ELF-1 (cell line): Measurements from ENCODE around the gene AREL1.
"Not testable (repeated sequence)": the region's sequence is repeated elsewhere in the genome, so short reads cannot be mapped to it uniquely, and the experiment has no call there.

ENCODE experiments used
- DNase-seq: peaks from one replicate; pipeline ENCODE4 v3.0.0-alpha.2; 2016; ENCODE audit warnings: low read depth, low spot score

Gene AREL1, protein sequence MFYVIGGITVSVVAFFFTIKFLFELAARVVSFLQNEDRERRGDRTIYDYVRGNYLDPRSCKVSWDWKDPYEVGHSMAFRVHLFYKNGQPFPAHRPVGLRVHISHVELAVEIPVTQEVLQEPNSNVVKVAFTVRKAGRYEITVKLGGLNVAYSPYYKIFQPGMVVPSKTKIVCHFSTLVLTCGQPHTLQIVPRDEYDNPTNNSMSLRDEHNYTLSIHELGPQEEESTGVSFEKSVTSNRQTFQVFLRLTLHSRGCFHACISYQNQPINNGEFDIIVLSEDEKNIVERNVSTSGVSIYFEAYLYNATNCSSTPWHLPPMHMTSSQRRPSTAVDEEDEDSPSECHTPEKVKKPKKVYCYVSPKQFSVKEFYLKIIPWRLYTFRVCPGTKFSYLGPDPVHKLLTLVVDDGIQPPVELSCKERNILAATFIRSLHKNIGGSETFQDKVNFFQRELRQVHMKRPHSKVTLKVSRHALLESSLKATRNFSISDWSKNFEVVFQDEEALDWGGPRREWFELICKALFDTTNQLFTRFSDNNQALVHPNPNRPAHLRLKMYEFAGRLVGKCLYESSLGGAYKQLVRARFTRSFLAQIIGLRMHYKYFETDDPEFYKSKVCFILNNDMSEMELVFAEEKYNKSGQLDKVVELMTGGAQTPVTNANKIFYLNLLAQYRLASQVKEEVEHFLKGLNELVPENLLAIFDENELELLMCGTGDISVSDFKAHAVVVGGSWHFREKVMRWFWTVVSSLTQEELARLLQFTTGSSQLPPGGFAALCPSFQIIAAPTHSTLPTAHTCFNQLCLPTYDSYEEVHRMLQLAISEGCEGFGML

DNA sequence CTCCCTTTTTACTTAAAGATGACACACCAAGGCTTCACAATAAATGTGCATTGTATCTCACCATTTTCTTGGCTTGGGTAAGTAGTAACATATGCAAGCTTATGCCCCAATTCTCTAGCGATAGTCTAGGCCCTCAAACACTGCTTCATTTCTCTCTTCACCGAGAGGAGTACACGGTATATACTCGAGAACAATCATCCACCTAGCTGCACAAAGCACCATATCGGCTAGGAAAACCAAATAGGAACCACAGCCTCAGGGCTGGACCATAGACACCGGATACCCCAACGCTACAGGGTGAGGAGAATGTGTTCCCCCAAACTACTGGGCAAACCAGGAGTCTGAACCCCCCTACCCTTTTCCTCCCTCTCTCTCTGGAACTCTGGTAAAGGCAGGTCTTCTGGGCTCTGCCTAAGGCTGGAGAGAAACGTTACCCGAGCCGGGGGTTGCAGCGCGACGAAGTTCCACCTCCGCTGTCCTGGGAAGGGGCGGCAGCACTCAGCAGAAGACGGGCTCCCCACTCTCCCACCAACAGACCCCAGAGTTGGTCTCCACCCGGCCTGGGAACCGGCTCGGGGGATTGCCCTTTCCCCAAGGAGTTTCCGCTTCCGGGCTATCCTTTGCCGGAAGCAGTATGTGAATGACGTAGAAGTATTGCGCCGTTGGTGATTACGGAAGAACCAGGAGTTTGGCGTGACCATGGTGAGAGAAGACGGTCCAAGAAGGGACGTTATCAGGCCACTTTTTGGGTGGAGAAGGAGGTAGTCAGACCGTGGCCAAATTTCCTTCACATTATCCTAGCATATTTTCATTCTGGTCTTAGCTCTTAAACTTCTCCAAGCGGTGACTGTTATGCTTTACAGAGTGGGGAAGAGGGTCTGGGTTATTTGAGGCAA is at the start of gene AREL1, which contains the start of gene FCF1:
Gene AREL1, minus strand, starts transcription at position 582 of the 896 bp plus-strand sequence. CDS start 27,465 bp downstream, outside the sequence.
Gene FCF1, plus strand, starts transcription at position 646 of the 896 bp plus-strand sequence. Its CDS starts 54 bp downstream, at position 700.
- DNase-seq: peak; percentile 91

DNA sequence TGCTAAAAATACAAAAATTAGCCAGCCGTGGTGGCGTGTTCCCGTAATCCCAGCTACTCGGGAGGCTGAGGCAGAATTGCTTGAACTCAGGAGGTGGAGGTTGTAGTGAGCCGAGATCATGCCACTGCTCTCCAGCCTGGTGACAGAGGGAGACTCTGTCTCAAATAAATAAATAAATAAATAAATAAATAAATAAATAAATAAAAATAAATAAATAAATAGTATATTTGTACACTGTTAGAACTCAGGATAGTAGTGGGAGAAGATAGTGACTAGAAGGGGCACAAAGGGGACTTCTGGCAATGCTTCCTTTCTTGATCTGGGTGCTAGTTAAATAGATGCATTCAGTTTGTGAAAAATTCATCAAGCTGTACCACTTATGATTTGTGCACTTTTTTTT is 45.6 kb upstream of the AREL1 start:
- not testable (repeated sequence) for DNase-seq

DNA sequence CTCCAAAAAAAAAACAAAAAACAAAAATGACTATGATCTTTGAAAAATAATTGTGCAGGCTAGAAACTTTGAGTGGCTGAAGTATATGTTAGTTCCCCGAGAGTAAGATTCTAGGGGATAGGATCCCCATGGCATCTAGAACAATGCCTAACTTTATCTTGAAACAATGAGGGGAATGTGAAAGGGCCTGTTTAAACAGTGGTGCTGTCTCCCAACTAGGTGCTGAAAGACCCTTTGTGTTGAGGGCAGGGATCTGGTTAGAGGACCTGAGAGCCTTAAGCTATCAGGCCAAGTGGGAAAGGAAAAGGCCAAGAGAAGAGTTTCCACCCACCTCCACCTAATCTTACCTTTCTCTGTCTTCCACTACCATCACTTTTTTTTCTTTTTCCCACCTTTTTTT is 43.4 kb upstream of the AREL1 start:
- peak; percentile 15 for DNase-seq

DNA sequence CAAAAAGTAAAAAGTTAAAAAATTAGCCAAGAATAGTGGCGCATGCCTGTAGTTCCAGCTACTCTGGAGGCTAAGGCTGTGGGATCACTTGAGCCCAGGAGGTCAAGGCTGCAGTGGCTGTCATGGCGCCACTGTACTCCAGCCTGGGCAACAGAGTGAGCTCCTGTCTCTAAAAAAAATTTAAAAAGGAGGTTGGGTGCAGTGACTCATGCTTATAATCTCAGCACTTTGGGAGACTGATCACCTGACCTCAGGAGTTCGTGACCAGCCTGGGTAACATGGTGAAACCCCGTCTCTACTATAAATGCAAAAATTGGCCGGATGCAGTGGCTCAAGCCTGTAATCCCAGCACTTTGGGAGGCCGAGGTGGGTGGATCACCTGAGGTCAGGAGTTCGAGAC is 42.0 kb upstream of the AREL1 start:
- no peak for DNase-seq

DNA sequence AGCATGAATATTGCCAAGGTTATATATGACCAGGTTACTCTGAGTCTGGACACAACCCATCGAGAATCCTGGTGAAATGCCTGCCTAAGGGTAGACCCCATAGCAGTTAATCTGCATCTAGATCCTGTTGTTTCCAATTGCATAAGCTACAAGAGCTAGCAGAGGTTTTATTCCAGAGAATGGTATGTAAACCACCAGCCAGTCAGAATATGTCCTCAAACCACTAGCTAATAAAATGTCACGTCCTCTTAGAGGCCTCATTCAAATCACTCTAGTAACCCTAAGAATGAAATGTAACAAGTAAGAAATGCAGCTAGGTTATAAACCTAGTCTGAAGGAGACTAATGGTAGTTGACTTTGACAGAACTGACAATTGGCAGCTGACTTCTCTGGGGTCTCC is 41.3 kb upstream of the AREL1 start:
- DNase-seq: no peak

DNA sequence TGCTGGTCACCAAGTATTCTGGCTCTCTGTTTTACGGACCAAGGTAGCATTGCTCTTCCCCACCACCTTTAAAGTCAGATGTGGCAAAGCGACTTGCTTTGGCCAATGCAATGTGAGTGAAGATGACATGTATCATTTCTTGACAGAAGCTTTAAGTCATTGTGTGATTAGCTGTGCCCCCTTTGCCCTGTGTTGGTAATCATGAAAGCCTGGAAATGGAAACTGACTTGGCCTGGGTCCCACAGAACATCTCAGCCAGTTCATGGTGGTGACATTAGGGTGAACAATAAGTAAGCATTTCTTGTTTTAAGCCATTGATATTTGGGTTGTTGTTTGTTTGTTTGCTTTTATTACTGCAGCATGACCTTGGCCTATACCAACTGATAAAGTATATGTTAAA is 34.4 kb upstream of the AREL1 start:
- no peak for DNase-seq

DNA sequence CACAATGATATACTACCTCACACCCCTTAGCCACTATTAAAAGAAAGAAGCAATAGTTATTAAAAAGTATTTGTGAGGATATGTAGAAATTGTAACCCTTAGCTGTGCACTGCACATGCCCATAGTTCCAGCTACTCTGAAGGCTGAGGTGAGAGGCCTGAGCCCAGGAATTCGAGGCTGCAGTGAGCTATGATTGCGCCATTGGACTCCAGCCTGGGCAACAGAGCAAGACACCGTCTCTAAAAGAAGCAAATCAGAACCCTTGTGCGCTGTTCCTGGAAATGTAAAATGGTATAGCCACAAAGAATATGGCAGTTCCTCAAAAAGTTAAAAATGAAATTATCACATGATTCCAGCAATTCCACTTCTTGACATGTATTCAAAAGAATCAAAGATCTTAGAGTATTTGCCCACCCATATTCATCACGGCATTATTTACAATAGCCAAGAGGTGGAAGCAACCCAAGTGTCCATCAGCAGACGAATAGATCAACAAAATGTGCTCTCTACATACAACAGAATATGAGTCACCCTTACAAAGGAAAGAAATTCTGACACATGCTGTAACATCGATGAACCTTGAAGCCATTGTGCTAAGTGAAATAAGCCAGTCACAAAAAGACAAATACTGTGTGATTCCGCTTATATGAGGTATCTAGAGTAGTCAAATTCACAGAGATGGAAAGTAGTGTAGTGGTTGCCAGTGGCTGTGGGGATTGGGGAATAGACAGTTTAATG is 26.6 kb upstream of the AREL1 start:
- no peak for DNase-seq

DNA sequence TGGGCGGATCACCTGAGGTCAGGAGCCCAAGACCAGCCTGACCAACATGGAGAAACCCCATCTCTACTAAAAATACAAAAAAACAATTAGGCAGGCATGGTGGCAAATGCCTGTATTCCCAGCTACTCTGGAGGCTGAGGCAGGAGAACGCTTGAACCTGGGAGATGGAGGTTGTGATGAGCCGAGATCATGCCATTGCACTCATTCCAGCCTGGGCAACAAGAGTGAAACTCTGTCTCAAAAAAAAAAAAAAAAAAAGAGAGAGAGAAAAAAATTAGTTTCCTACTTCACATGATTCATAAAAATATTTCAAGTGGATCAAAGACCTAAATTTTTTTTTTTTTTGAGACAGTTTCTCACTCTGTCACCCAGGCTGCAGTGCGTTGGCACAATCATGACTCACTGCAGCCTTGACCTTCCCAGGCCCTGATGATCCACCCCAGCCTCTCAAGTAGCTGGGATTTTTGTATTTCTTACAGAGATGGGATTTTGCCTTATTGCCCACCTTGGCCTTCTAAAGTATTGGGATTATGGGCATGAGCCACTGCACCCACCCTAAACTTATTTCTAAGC is 25.0 kb upstream of the AREL1 start:
- DNase-seq: no peak

DNA sequence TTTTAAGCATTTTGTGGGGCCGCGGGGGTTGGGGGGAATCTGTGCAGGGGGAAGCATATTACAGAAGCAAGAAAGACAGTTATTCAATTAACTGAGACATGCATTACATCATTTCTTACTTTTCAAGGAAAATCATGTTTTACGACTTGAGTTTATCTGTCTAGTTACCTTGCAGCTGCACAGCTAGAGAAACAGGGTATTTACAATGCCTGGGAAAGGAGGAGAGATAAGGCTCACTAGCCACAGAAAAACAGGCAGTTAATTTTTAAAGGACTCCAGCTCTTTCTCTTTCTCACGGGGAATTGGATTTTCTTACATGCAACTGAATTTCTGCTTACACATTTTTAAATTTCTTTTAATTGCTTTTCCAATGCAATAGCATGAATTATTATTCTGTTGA is 22.2 kb upstream of the AREL1 start:
- DNase-seq: no peak

DNA sequence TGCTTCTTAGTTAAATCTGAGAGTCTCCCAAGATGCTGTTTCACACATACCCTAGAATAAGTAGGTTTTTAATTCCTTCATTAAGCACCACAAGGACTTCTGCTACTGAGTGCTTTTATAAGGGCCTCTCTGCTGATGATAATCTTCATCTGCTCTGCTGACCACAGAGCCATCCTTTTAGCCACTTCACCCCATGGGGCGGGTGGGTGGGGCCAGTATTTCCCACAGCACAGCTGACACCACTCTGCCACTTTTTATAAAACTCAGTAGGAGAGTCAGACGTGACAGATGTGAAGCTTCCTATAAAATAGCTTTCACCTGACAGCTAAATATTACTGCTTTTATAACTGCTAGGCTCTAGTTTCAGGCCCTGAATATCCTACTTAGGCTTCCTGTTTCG is 20.3 kb upstream of the AREL1 start:
- no peak for DNase-seq

DNA sequence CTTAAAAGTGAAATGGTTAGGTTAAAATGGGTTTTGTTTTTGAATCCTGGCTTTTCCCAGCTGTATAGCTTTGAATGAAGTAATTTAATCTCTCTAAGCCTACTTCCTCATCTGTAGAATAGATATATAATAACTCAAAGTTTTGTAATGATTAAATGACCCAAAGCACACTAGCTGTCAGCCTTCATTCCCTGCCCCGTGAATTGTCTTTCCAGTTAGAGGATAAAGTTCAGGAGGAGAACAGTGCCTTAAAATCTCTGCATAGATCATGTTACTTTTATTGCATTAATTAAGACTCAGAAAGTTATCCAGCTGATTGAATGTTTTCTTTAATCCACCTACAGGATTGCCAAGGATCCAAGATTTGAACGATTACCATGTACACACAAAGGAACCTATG is 19.5 kb upstream of the AREL1 start:
- DNase-seq: no peak

DNA sequence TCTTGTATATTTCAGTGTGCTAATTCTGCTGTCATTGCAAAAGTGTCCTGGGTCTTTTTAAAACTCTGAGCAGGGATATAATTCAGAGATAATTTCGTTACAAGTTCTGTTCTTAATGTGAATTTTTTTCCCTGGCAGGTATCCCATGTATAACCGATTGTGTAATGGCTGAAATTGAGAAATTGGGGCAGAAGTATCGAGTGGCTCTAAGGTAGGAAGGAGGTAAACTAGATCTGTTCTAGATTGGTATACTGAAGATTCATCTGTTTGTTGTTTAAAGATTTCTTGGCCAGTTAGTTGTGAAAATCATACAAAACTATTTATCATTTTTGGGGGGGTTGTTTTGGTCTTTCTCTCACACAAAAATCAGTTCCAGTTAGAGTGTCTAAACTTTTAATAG is 10.3 kb upstream of the AREL1 start:
- DNase-seq: no peak

DNA sequence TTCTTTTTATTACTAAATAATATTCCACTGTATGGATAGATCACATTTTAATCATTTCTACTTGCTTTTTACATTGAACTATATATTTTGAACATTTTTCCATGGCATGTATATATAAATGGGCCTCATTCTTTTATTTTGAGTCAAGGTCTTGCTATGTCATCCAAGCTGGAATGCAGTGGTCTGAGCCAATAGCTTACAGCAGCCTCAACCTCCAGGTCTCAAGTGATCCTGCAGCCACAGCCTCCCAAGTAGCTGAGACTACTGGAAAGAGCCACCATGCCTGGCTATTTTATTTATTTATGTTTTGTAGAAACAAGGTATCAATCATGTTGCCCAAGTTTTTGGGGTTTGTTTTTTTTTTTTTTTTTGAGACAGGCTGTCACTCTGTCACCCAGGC is 7.6 kb upstream of the AREL1 start:
- DNase-seq: no peak

DNA sequence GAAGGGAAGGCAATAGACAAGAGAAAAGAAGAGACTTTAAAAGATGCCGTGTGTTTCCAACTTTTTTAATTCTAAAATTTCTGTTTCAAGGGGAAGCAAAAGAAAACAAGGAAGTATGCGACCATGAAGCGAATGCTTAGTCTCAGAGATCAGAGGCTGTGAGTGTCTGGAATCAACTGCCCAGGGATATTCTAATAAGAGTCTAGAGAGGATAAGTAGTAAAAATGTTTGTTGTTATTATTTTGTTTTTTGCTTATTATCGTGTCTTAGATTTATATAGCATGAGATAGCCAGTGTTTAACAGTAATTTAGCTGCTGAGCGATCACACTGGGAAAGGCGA is 485 bp upstream of the AREL1 start:
- no peak for DNase-seq

DNA sequence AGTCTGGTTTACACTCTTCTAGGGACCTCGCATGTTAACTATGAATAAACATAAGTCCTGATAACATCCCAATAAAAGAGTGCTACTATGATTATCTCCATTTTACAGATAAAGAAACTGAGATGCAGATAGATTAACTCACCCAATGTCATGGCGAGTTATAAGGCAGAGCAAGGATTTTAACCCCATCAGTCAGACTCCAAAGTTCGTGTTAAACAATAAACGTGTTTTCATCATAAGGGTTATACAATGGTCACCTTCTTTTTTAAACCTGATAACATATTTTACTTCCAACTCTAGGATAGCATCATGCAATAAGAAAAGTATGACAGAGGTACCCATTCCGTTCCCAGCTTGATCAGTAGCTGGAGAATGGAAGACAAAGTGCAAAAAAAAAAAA is 1.2 kb downstream of the AREL1 start:
- DNase-seq: no peak

DNA sequence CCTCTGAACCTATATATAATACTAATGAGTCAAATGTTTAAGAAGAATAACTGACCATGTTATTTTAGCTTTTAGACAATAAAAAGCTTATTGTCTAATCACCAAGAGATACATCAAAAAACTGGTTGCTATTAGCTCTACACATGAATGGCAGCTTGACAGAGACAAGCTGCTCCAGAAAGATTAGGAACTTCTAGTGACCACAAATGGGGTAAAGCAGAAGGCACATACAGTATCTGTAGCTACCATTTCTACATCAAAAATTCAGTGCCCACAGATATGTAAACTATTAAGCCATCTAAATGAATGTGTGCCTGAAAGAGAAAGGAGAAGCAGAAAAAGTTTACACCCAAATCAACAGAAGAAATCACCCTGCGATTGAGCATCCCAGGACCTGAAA is 2.4 kb downstream of the AREL1 start:
- DNase-seq: no peak

DNA sequence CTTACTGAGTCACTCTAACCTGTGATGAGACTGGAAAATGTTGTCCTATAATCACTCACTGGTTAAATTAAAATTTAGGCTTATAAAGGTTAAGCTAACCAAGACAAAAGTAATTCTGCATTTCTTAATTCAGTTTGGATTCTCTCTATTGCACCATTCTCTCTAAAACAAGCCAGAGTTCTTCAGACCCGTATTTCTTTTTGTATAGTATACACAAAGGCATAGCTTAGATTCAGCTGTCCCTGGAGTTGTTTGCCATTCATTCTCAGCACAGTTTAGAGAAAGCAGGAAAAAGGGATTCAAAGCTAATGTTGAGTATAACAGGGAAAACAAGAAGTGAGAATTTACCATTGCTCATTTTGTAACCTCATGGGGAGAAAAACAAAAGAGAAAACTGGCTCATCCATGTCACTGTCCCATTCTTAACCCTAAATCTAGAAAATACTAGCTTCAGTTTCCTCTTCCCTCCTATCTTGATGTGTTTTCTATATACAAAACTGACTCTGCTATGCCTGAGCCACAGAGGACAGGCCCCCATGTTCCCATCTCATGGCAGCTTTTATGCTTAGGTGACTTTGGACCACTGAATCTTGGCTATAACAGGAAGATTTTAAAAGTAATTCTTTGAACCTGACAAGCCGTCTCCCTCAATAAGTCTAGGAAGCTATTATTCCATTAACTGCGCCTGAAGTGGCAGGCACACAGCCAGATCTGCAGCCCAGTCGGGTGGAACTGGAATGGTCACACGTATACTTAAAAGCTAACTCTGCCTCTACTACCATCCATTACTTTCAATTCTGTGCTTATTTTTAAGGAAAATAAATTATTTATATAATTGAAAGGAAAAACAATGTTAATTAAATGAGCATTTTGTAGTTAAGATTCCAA is 7.0 kb downstream of the AREL1 start:
- no peak for DNase-seq

DNA sequence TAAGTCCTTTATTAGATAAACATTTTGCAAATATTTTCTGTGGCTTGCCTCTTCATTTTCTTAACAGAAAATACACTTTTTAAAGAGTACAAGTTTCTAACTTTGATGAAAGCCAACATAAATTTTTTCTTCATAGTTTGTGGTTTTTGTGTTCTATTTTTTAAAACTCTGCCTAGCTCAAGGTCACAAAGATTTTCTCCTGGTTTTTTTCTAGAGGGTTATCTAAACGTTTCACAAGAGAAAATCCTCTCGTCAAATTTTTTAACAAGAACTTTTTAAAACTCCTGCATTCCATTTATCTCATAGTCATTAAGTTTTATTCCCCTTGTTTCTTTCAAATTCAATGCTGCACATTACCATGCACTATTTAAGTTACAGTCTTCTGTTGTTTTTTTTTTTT is 8.2 kb downstream of the AREL1 start:
- no peak for DNase-seq

DNA sequence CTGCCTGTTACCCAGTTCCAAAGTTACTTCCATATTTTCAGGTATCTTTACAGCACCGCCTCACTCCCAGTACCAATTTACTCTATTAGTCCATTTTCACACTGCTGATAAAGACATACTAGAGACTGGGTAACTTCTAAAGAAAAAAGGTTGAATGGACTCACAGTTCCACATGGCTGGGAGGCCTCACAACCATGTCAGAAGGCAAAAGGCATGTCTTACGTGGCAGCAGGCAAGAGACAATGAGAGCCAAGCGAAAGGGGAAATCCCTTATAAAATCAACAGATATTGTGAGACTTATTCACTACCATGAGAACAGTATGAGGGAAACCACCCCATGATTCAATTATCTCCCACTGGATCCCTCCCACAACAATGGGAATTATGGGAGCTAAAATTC is 9.8 kb downstream of the AREL1 start:
- DNase-seq: no peak

DNA sequence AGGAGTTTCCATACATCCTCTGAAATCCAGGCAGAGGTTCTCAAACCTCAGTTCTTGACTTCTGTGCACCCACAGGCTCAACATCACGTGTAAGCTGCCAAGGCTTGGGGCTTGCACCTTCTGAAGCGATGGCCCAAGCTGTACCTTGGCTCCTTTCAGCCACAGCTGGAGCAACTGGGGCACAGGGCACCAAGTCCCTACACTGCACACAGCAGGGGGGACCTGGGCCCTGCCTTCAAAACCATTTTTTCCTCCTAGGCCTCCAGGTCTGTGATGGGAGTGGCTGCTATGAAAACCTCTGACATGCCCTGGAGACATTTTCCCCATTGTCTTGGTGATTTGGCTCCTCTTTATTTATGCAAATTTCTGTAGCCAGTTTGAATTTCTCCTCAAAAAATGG is 10.6 kb downstream of the AREL1 start:
- peak; percentile 10 for DNase-seq
